Pulmonary artery endothelial cell (primary cell): ENCODE measurements around the gene MICAL3. TPM values are rescaled to one million over a fixed set of nuclear protein-coding genes. Genes with fewer than 3 reads are reported as not detected.

Experiments used
- DNase-seq: peaks from one replicate; pipeline ENCODE4 v3.0.0-alpha.2; 2011; ENCODE audit warnings: low read depth, low spot score
- total RNA-seq: library from RNA; depleted of rRNA; stranded (reverse); fragments of >200 nt; gene quantifications from 2 replicates; pipeline ENCODE4 v1.2.3, GENCODE V29; 2014

Gene MICAL3
- total RNA-seq, 1 donor from 2014 or later = 19.0 TPM

DNA sequence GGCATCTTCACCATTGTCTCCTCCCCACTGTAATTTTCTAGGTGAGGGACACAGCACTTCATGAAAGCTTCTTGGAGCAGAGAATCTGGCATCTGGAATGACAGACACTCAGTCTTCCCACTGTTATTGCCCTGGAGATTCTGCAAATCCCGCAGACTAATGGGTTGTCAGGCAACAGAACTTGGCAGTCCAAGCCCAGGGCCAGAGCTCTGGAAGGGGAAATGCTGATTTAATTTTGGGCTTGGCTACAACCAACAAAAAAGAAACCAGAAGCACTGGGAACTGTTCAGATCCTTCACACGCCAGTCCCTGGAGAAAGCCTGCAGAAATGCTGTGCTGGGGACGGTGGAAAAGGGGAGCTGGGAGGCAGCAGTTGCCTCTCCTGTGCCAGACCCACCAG is 178.6 kb downstream of the MICAL3 start:
- DNase-seq = no peak

DNA sequence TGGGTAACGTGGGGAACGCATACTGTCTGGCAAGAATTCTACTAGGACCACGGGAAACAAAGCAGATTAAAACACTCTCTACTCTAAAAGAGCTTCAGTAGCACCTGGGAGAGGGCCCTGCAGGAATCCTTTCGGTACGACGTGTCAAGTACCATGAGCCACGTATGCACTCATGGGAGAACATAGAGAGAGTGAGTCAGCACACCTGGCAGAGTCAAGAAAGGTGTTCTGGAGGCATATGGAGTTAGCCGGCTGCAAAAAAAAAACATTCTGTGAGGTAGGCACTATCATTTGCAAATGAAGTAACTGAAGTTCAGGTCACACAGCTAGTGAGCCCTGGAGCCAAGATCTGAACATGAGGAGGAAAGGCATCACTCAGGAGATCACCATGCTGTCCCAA is 179.0 kb downstream of the MICAL3 start:
- DNase-seq = no peak

- DNase-seq = no peak
Measured at GRCh38 chr22:17844150-17844549, 180.2 kb downstream of the MICAL3 start.

DNA sequence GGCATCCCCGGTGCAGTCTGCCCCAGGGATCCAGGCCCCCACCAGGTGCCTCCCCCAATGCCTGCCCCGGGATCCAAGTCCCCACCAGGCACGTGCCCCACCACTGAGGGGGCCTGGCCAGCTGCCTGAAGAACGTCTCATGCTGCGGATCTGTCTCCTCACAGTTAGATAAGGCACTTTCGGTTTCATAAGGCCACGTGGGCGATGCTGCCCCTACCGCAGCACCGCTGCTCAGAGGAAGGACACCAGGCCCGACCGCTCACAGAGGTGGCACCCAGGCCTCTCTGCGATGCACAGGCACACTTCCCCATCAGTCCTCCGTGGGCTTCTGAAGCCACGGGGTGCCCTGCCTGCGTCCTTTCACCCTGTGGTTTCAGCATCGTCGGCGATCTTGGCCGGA is 182.0 kb downstream of the MICAL3 start:
- no peak for DNase-seq

GRCh38 chr22:17841836-17842235 is 182.5 kb downstream of the MICAL3 start:
- no peak for DNase-seq

DNA sequence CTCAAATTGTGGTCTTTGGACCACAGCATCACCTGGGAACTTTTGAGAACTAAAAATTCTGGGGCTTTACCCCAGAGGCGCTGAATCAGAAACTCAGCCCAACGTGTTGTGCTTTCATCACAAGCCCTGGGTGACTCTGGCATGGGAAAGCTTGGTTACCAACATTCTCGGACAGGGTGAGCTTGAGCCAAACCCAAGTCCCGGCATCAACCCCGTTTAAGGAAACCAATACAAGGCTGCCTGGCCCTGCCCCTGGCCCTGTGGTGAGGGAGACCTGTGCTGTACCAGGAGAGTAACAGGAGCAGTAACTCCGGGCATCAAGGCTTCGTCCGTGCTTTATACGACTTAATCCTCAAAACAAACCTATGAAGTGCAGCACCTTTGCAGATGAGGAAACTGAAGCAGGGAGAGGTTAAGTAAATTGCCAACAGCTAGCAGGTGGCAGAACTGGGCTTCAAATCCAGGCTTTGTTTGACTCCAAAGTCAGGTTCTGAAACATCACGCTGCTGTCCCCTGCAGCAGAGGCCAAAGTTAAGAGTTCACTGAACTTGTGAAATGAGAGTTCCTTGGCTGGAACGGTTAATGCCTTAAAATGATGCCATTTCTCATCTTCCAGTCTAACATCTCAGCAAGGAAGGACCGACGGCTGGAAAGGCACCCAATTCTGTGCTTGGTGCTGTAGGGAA is 186.0 kb downstream of the MICAL3 start:
- no peak for DNase-seq

DNA sequence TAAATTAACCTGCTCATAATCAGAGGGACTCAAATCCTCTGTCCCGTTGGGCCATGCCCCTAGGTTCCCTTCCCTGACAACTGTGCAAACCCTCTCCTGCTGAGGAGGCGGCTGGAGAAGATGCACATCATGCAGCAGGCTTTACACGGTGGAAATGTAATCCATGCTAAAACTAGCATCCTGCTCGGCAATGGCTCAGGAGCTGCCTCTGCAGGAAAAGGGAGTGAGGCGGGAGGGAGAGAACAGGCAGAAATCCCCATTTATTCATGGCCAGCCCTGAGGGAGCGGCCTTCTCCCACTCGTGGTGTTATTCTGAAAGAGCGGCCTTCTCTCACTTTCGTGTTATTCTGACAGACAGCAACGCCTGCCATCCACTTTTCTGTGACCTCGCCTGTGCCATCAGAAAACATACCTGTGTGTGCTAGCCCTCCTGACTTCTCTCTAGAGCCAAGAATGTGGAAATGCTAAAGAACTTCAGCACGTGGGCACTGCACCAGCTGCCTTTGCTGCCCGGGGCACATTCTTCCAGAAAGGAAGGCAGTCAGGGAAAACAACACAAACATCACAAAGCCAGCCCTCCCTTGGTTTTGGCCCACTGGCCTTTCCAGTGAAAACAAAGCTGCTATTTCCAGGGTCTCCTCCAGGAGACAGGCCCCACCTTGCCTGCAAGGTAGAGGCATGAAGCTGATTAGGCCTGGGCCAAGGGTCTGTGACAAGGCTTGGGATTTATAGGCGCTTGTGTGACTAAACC is 187.2 kb downstream of the MICAL3 start:
- no peak for DNase-seq

GRCh38 chr22:17835256-17835655 is 189.1 kb downstream of the MICAL3 start:
- no peak for DNase-seq

DNA sequence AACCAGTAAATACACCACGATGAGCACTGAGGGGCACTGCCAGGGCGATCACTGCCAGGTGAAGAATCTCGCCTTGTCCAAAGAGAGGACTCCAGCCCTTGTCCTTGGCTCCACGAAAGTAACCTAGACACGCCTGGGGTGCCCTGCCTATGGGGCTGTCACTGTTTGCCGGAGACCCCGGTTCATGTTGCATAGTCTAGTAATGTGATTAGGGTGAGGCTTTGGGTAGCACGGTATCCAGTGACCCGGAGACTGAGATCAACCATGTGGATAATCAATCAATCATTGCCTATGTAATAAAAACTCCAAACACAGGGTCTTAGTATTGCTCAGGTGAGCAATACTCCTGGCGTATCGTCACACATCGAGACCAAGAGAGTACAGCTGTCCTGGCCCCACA is 190.9 kb downstream of the MICAL3 start:
- no peak for DNase-seq

DNA sequence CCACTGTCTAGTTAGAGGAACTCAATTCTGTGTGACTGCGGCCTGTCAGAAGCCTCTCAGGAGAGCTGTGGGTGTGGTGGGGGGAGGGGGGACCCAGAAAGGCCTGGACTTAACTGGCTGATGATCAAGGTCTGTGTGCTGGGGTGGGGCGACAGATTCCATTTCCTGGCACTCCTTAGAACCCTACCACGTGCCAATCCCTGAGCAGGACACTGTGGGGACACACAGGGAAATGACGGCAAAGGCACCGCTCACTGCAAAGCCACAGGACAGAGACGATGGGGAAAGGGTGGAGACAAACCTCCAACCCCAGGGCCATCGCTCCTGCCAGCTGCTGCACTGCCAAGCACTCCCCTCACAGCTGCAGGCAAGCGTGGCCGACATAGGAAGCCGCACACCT is 191.7 kb downstream of the MICAL3 start:
- no peak for DNase-seq

- no peak for DNase-seq
Measured at GRCh38 chr22:17831501-17832251, 192.7 kb downstream of the MICAL3 start.

- peak; percentile 29 for DNase-seq
Measured at GRCh38 chr22:17830043-17830961, 194.1 kb downstream of the MICAL3 start.

- DNase-seq = no peak
Measured at GRCh38 chr22:17829695-17830042, 194.7 kb downstream of the MICAL3 start.

- DNase-seq = no peak
Measured at GRCh38 chr22:17828502-17829080, 195.8 kb downstream of the MICAL3 start.

- no peak for DNase-seq
Measured at GRCh38 chr22:17827466-17827865, 196.9 kb downstream of the MICAL3 start.

- DNase-seq = no peak
Measured at GRCh38 chr22:17825876-17826550, 198.3 kb downstream of the MICAL3 start.

DNA sequence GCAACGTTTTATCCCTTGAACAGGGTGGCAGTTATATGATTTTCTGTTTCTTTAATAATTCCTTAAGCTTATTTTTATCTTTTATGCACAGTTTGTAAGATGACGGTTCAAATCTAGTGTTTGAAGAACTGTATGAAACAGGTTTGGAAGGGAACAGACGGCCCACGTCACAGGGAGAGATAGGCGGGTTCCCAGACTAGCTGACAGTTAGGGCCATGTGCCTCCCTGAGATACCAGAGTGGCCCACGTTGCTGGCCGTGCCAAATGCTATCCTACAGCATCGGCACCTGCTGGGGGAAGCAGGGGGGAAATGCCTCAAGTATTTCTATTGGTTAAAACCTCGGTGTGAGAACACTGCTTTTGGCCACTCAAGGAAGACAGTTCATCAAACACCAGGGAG is 199.9 kb downstream of the MICAL3 start:
- no peak for DNase-seq

- DNase-seq = no peak
Measured at GRCh38 chr22:17823964-17824363, 200.4 kb downstream of the MICAL3 start.

DNA sequence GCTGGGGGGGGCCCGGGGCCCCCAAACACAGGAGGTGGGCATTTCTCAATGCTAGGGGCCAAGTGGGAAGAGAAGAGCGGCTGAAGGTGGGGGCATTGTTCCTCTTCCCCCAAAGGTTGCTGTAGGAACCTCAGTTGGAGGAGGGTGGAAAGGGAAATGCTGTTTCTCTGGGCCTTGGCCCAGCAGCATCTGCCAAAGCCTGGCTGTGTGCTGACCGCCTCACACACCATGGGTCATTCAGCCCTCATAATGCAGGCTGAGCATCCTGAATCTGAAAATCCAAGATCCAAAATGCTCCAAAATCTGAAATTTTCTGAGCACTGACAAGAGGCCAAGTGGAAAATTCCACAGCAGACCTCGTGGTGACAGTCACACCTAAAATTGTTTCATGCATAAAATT is 201.1 kb downstream of the MICAL3 start:
- DNase-seq = no peak

DNA sequence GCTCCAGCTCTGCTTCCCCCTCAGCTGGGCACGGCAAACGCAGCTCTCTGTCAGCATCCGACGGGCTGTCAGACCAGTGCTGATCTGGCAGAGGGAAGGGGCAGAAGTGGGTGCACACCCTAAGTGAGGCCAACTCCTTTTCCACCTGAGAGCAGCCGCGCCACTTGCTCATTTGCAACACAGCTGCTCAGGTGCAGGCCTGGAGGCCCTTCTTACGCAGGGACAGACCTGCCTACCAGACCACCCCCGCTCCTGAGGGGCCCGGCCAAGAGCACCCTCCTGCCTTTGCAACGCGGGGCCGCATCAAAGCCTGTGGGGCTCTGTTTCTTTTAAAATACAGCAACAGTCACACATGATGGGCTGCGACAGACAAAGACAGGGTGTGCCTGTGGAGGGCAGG is 202.3 kb downstream of the MICAL3 start:
- DNase-seq = no peak
